Measurements from ENCODE around the gene WBP11. TPM values are rescaled to one million over a fixed set of nuclear protein-coding genes. Genes with fewer than 3 reads are reported as not detected.
"Not testable (repeated sequence)": the region's sequence is repeated elsewhere in the genome, so short reads cannot be mapped to it uniquely, and the experiment has no call there.

Gene WBP11
- total RNA-seq, 1 experiment from 2014 or later, result 21.4 TPM

DNA sequence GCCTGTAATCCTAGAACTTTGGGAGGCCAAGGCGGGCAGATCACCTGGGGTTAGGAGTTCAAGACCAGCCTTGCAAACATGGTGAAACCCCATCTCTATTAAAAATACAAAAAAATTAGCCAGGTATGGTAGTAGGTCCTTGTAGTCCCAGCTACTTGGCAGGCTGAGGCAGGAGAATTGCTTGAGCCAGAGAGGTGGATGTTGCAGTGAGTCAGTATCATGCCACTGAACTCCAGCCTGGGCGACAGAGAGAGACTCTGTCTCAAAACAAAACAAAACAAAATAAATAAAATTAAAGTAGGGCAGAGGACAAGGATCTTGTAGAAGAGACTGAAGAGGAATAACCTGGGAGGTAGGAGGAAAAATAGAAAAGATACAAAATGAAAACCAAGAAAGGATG, 61.3 kb downstream of the WBP11 start:
- Histone ChIP-seq H3F3A (ENCODE audit: low read length, unreplicated experiment) (no peaks in the 10 kb centered on the region), H3K4me3 (ENCODE audit: low read length) (no peak overlapping the region), H3K9me3 (ENCODE audit: low read length) (no peaks in the 10 kb centered on the region), H4K20me1 (ENCODE audit: low read length) (no peaks in the 10 kb centered on the region), H3K79me2 (ENCODE audit: low read length) (no peaks in the 10 kb centered on the region), H3K4me1 (ENCODE audit: insufficient read depth, low read length) (no peaks in the 10 kb centered on the region), H3K27ac (ENCODE audit: low read length) (no peak overlapping the region), H3K9ac (ENCODE audit: low read length) (no peak overlapping the region), H3K4me2 (ENCODE audit: low read length) (no peak overlapping the region), H3K36me3 (ENCODE audit: low read depth, low read length) (no peaks in the 10 kb centered on the region), H3K9me2 (replicated peaks; ENCODE audit: low read length) (no peaks in the 10 kb centered on the region), H2AFZ (ENCODE audit: low read length) (no peak overlapping the region), H3K27me3 (ENCODE audit: low read length) (no peaks in the 10 kb centered on the region)
- CTCF ChIA-PET, result no interaction called here
- ATAC-seq (no peak), DNase-seq (no peak)
- TF ChIP-seq CTCF (conservative IDR thresholded peaks at IDR 0.05; ENCODE audit: low read depth, low read length) (no peak), EZH2phosphoT487 (IDR thresholded peaks at IDR 0.05; ENCODE audit: borderline replicate concordance, low read length) (no peak), EZH2 (IDR thresholded peaks at IDR 0.05; ENCODE audit: low read length, unreplicated experiment) (no peak)
- BruUV-seq (replicated peaks), result no TSS peak
- POLR2A ChIA-PET (ENCODE audit: unreplicated experiment), result no interaction called here
- intact Hi-C loops (cut with micrococcal nuclease), result no loop called here

- Histone ChIP-seq H3K9ac (ENCODE audit: low read length) (no peak overlapping the region), H3K36me3 (ENCODE audit: low read depth, low read length) (no peaks in the 10 kb centered on the region), H3K27me3 (ENCODE audit: low read length) (no peaks in the 10 kb centered on the region), H4K20me1 (ENCODE audit: low read length) (no peaks in the 10 kb centered on the region), H3K9me2 (replicated peaks; ENCODE audit: low read length) (no peaks in the 10 kb centered on the region), H3K4me3 (ENCODE audit: low read length) (no peak overlapping the region), H3K79me2 (ENCODE audit: low read length) (no peaks in the 10 kb centered on the region), H3K4me1 (ENCODE audit: insufficient read depth, low read length) (no peaks in the 10 kb centered on the region), H2AFZ (ENCODE audit: low read length) (no peak overlapping the region), H3K27ac (ENCODE audit: low read length) (no peak overlapping the region), H3K9me3 (ENCODE audit: low read length) (no peaks in the 10 kb centered on the region), H3K4me2 (ENCODE audit: low read length) (no peak overlapping the region), H3F3A (ENCODE audit: low read length, unreplicated experiment) (no peaks in the 10 kb centered on the region)
- DNase-seq (no peak), ATAC-seq (no peak)
- TF ChIP-seq CTCF (conservative IDR thresholded peaks at IDR 0.05; ENCODE audit: low read depth, low read length) (no peak), EZH2phosphoT487 (IDR thresholded peaks at IDR 0.05; ENCODE audit: borderline replicate concordance, low read length) (no peak)
- ChIA-PET CTCF (no interaction called here), POLR2A (ENCODE audit: unreplicated experiment) (no interaction called here)
- BruUV-seq (replicated peaks), result no TSS peak
- intact Hi-C loops (cut with micrococcal nuclease), result no loop called here
These were observed 62.1 kb downstream of the WBP11 start for GRCh38 chr12:14741153-14741552.

GRCh38 chr12:14736441-14736840, 66.8 kb downstream of the WBP11 start:
- H3K27ac ChIP-seq (ENCODE audit: low read length); BruUV-seq (replicated peaks): not testable (repeated sequence)

More at GRCh38 chr12:14736441-14736840, 66.8 kb downstream of the WBP11 start:
- H3K36me3 ChIP-seq (ENCODE audit: low read depth, low read length); POLR2A ChIA-PET (ENCODE audit: unreplicated experiment); CTCF ChIA-PET; H3K9ac ChIP-seq (ENCODE audit: low read length); ATAC-seq; H3K4me2 ChIP-seq (ENCODE audit: low read length); H3F3A ChIP-seq (ENCODE audit: low read length, unreplicated experiment); H3K9me2 ChIP-seq (replicated peaks; ENCODE audit: low read length); H3K4me1 ChIP-seq (ENCODE audit: insufficient read depth, low read length); H3K27me3 ChIP-seq (ENCODE audit: low read length); H3K9me3 ChIP-seq (ENCODE audit: low read length); H2AFZ ChIP-seq (ENCODE audit: low read length); H3K4me3 ChIP-seq (ENCODE audit: low read length); H3K79me2 ChIP-seq (ENCODE audit: low read length); DNase-seq; H4K20me1 ChIP-seq (ENCODE audit: low read length); intact Hi-C loops (cut with micrococcal nuclease): not testable (repeated sequence)

Other genes starting within 250 kb of the WBP11 start
- 0.87 and 1.5 TPM in 2 replicates for gene PLBD1, start 235.6 kb downstream of the WBP11 start, total RNA-seq (2014; rRNA removed)
- gene GUCY2C, start 106.9 kb downstream of the WBP11 start, total RNA-seq (2014; rRNA removed), result not detected in 2 replicates
- 0.29 and 0.47 TPM in 2 replicates for gene C12orf60, start 192 bp upstream of the WBP11 start, total RNA-seq (2014; rRNA removed)
- gene SMCO3, start 10.7 kb upstream of the WBP11 start, total RNA-seq (2014; rRNA removed), result not detected in 2 replicates
- not detected in 2 replicates for gene ART4, start 40.0 kb upstream of the WBP11 start, total RNA-seq (2014; rRNA removed)
- 0.22 and 2.1 TPM in 2 replicates for gene MGP, start 82.4 kb upstream of the WBP11 start, total RNA-seq (2014; rRNA removed)
- not detected in 2 replicates for gene ERP27, start 135.1 kb upstream of the WBP11 start, total RNA-seq (2014; rRNA removed)
- gene ARHGDIB, start 158.1 kb upstream of the WBP11 start, total RNA-seq (2014; rRNA removed), result 10.4 and 12.4 TPM in 2 replicates
- not detected in 2 replicates for gene PDE6H, start 169.6 kb upstream of the WBP11 start, total RNA-seq (2014; rRNA removed)